CD14-positive monocyte (primary cell): ENCODE data around the gene IFI27. TPM values are rescaled to one million over a fixed set of nuclear protein-coding genes. Genes with fewer than 3 reads are reported as not detected.
"Not testable (repeated sequence)": the region's sequence is repeated elsewhere in the genome, so short reads cannot be mapped to it uniquely, and the experiment has no call there.

ENCODE experiments used
- DNase-seq, 3 donors: peaks; one replicate each; pipeline ENCODE4 v3.0.0-alpha.2; 2011 to 2022
- H2AFZ ChIP-seq: 2 replicates; pipeline ENCODE4 v1.6.0; 2012; ENCODE audit warnings: mild to moderate bottlenecking, low read depth, low read length, inconsistent platforms; ENCODE audit not compliant: insufficient read depth, poor library complexity, severe bottlenecking
- H3K27ac ChIP-seq, 2 donors: 1 replicate in 1 of 2; 2 replicates in 1 of 2; pipeline ENCODE4 v1.5.1; 2012 to 2013; ENCODE audit warnings: low read length in 2 of 2, control low read depth in 1 of 2, inconsistent platforms in 1 of 2, low read depth in 1 of 2, mild to moderate bottlenecking in 1 of 2
- H3K27me3 ChIP-seq, 2 donors: one replicate each; pipeline versions ENCODE4 v1.6.0 to v1.6.1; 2011 to 2013; ENCODE audit warnings: low read length in 2 of 2; ENCODE audit not compliant: control insufficient read depth in 2 of 2, insufficient read depth in 2 of 2
- H3K36me3 ChIP-seq, 2 donors: replicated peaks in 1 of 2; 1 replicate in 1 of 2; 2 replicates in 1 of 2; pipeline versions ENCODE4 v1.5.1 to v1.6.1; 2012 to 2013; ENCODE audit warnings: low read length in 2 of 2, control low read depth in 1 of 2, inconsistent platforms in 1 of 2, mild to moderate bottlenecking in 1 of 2; ENCODE audit not compliant: insufficient read depth in 2 of 2, control insufficient read depth in 1 of 2
- H3K4me1 ChIP-seq, 2 donors: 1 replicate in 1 of 2; 2 replicates in 1 of 2; pipeline versions ENCODE4 v1.5.1 to v1.6.1; 2012 to 2013; ENCODE audit warnings: low read length in 2 of 2, control low read depth in 1 of 2, inconsistent platforms in 1 of 2, mild to moderate bottlenecking in 1 of 2, moderate library complexity in 1 of 2; ENCODE audit not compliant: insufficient read depth in 2 of 2, control insufficient read depth in 1 of 2
- H3K4me2 ChIP-seq: replicated peaks from 2 replicates; pipeline ENCODE3; 2012; ENCODE audit warnings: low read length, moderate library complexity, mild to moderate bottlenecking; ENCODE audit not compliant: poor library complexity, severe bottlenecking; ENCODE audit errors: extremely low read depth
- H3K4me3 ChIP-seq, 3 experiments: fragments of 200-600 bp in 1 of 3; sonication (generic) in 1 of 3; replicated peaks in 1 of 3; 1 replicate in 2 of 3; 2 replicates in 1 of 3; pipeline ENCODE4 v1.5.1; 2011 to 2013; ENCODE audit warnings: low read length in 3 of 3, mild to moderate bottlenecking in 3 of 3, control low read depth in 2 of 3, low read depth in 2 of 3, inconsistent platforms in 1 of 3, moderate library complexity in 1 of 3
- H3K79me2 ChIP-seq: 2 replicates; pipeline ENCODE4 v1.6.0; 2012; ENCODE audit warnings: mild to moderate bottlenecking, control low read depth, inconsistent platforms, low read length, moderate library complexity; ENCODE audit not compliant: insufficient read depth
- H3K9ac ChIP-seq: 2 replicates; pipeline ENCODE4 v1.6.0; 2017; ENCODE audit warnings: low read length, mild to moderate bottlenecking; ENCODE audit not compliant: insufficient read depth, poor library complexity, severe bottlenecking
- H3K9me3 ChIP-seq, 2 donors: replicated peaks in 1 of 2; 1 replicate in 1 of 2; 2 replicates in 1 of 2; pipeline versions ENCODE4 v1.5.1 to v1.6.1; 2012 to 2013; ENCODE audit warnings: low read length in 2 of 2, control low read depth in 1 of 2; ENCODE audit not compliant: control insufficient read depth in 1 of 2, insufficient read depth in 1 of 2
- H4K20me1 ChIP-seq: 2 replicates; pipeline ENCODE4 v1.6.0; 2012; ENCODE audit warnings: mild to moderate bottlenecking, low read length, control low read depth, moderate library complexity; ENCODE audit not compliant: insufficient read depth
- H3K27ac Mint-ChIP-seq, 7 donors: one replicate each; pipeline ENCODE4 v1.8.0; 2020; ENCODE audit warnings: mild to moderate bottlenecking in 7 of 7, mixed read lengths in 7 of 7, moderate library complexity in 6 of 7, inconsistent platforms in 2 of 7
- H3K27me3 Mint-ChIP-seq, 3 donors: one replicate each; pipeline ENCODE4 v1.8.0; 2021 to 2022; ENCODE audit warnings: low read depth in 3 of 3, mild to moderate bottlenecking in 3 of 3, mixed read lengths in 3 of 3, moderate library complexity in 3 of 3, inconsistent platforms in 1 of 3
- H3K36me3 Mint-ChIP-seq, 2 donors: one replicate each; pipeline ENCODE4 v1.8.0; 2020; ENCODE audit warnings: mixed read lengths in 2 of 2, inconsistent platforms in 1 of 2, mild to moderate bottlenecking in 1 of 2
- H3K4me1 Mint-ChIP-seq: one replicate; pipeline ENCODE4 v1.8.0; 2020; ENCODE audit warnings: mild to moderate bottlenecking, mixed read lengths
- H3K4me3 Mint-ChIP-seq, 2 donors: one replicate each; pipeline ENCODE4 v1.8.0; 2020; ENCODE audit warnings: mild to moderate bottlenecking in 2 of 2, mixed read lengths in 2 of 2, moderate library complexity in 1 of 2
- H3K9me3 Mint-ChIP-seq, 7 donors: one replicate each; pipeline ENCODE4 v1.8.0; 2020 to 2022; ENCODE audit warnings: mixed read lengths in 7 of 7, mild to moderate bottlenecking in 6 of 7, moderate library complexity in 6 of 7, inconsistent platforms in 2 of 7
- CTCF ChIP-seq: fragments of 200-600 bp; IDR thresholded peaks from one replicate; pipeline ENCODE4 v1.8.0; 2022; ENCODE audit warnings: antibody characterized with exemption, mild to moderate bottlenecking
- WGBS: methylation state at CpG from one replicate; pipeline ENCODE4 v1.1.5; 2013; ENCODE audit warnings: missing lambda C conversion rate; ENCODE audit not compliant: insufficient coverage; 5-methylcytosine and 5-hydroxymethylcytosine counted together
- intact Hi-C, 2 donors: fragments of 100-400 bp; cut with micrococcal nuclease; formaldehyde crosslinking; loops; one replicate each; pipeline versions ENCODE4 v1.15.0 to v1.15.1; 2023
- polyA plus RNA-seq, 3 donors: library from polyadenylated mRNA; depleted of rRNA in 1 of 3; unstranded in 2 of 3; stranded (reverse) in 1 of 3; fragments of 300-500 nt in 2 of 3; fragments of >200 nt in 1 of 3; fragmentation: Illumina TruSeq in 2 of 3; gene quantifications; 1 replicate in 2 of 3; 2 replicates in 1 of 3; pipeline ENCODE4 v1.2.3, GENCODE V29; 2012 to 2021

Gene IFI27
- polyA plus RNA-seq, 3 donors: 3.0 to 3.9 (median 3.3) TPM

- Histone ChIP-seq H3K36me3 (no peaks in the 10 kb centered on the region), H3K4me3 (no peak overlapping the region), H3K9ac (no peak overlapping the region), H3K9me3 (peaks cover 0 to 6% of the 10 kb centered on the region in 2 donors), H3K4me1 (peaks cover 6 to 9% of the 10 kb centered on the region in 2 donors), H3K27me3 (no peaks in the 10 kb centered on the region), H3K4me2 (no peak overlapping the region), H4K20me1 (no peaks in the 10 kb centered on the region), H3K27ac (no peak overlapping the region), H2AFZ (no peak overlapping the region), H3K79me2 (no peaks in the 10 kb centered on the region)
- H3K27ac Mint-ChIP-seq: no peak overlapping the region
- DNase-seq: no peak
- no CpG with 5 or more reads among the region's 1 CpG for WGBS
- peaks cover 0 to 9% (median 5%) of the 10 kb centered on the region in 7 donors for H3K9me3 Mint-ChIP-seq
- H3K27me3 Mint-ChIP-seq: peaks cover 0 to 3% (median 1%) of the 10 kb centered on the region in 3 donors
- intact Hi-C loops: no loop called here
- peaks cover 14% of the 10 kb centered on the region for H3K4me1 Mint-ChIP-seq
- TF ChIP-seq CTCF: no peak
- no peak overlapping the region for H3K4me3 Mint-ChIP-seq
- H3K36me3 Mint-ChIP-seq: peaks cover 0 to 2% of the 10 kb centered on the region in 2 donors
These were observed 42.1 kb downstream of the IFI27 start for GRCh38 chr14:94152676-94153075.

- Mint-ChIP-seq H3K4me3 (no peak overlapping the region), H3K4me1 (peaks cover 21% of the 10 kb centered on the region), H3K27me3 (peaks cover 0 to 4% (median 3%) of the 10 kb centered on the region in 3 donors), H3K9me3 (peaks cover 0 to 9% (median 5%) of the 10 kb centered on the region in 7 donors), H3K36me3 (peaks cover 0 to 2% of the 10 kb centered on the region in 2 donors), H3K27ac (no peak overlapping the region)
- no peaks in the 10 kb centered on the region for H4K20me1 ChIP-seq
- H3K4me3 ChIP-seq: no peak overlapping the region
- no peaks in the 10 kb centered on the region for H3K79me2 ChIP-seq
- intact Hi-C loops: no loop called here
- peak in 2 of 3 donors; percentile 29 to 45 for DNase-seq
- H3K36me3 ChIP-seq: no peaks in the 10 kb centered on the region
- H3K27me3 ChIP-seq: no peaks in the 10 kb centered on the region
- WGBS: 100% methylated on average over 3 of the region's 6 CpGs
- peaks cover 0 to 6% of the 10 kb centered on the region in 2 donors for H3K9me3 ChIP-seq
- H3K27ac ChIP-seq: no peak overlapping the region
- H3K4me2 ChIP-seq: no peak overlapping the region
- peaks cover 6 to 9% of the 10 kb centered on the region in 2 donors for H3K4me1 ChIP-seq
- no peak overlapping the region for H2AFZ ChIP-seq
- no peak for TF ChIP-seq CTCF
- no peak overlapping the region for H3K9ac ChIP-seq
These were observed 43.3 kb downstream of the IFI27 start for GRCh38 chr14:94153750-94154342.

GRCh38 chr14:94156143-94156542 is 45.6 kb downstream of the IFI27 start:
- intact Hi-C loops, H3K9me3 Mint-ChIP-seq, H3K27ac Mint-ChIP-seq, H4K20me1 ChIP-seq, H3K27me3 ChIP-seq, H3K9me3 ChIP-seq, H3K4me3 ChIP-seq, DNase-seq, H3K9ac ChIP-seq, H3K4me3 Mint-ChIP-seq, H2AFZ ChIP-seq, H3K36me3 Mint-ChIP-seq, H3K27me3 Mint-ChIP-seq, H3K27ac ChIP-seq, H3K4me2 ChIP-seq, H3K79me2 ChIP-seq, H3K36me3 ChIP-seq: not testable (repeated sequence)
- H3K4me1 Mint-ChIP-seq: peaks cover 34% of the 10 kb centered on the region
- WGBS: no CpG with 5 or more reads among the region's 1 CpG
- H3K4me1 ChIP-seq: peaks cover 13 to 16% of the 10 kb centered on the region in 2 donors
